Endometrial microvascular endothelial cells (primary cell): ENCODE data around the gene FAM240A. TPM values are rescaled to one million over a fixed set of nuclear protein-coding genes. Genes with fewer than 3 reads are reported as not detected.

Experiments
- in situ Hi-C: cut with HindIII; loops from 2 replicates; pipeline ENCODE4 v1.10.0; 2017; ENCODE audit warnings: low sequenced_read_pairs, low pct_unique_long_range_greater_than_20kb; ENCODE audit errors: inconsistent ontology term
- total RNA-seq: library from RNA; depleted of rRNA; stranded (reverse); fragments of >200 nt; gene quantifications from one replicate; pipeline ENCODE4 v1.2.3, GENCODE V29; 2015; ENCODE audit errors: inconsistent ontology term

Gene FAM240A
- total RNA-seq, 1 donor from 2014 or later: not detected

DNA sequence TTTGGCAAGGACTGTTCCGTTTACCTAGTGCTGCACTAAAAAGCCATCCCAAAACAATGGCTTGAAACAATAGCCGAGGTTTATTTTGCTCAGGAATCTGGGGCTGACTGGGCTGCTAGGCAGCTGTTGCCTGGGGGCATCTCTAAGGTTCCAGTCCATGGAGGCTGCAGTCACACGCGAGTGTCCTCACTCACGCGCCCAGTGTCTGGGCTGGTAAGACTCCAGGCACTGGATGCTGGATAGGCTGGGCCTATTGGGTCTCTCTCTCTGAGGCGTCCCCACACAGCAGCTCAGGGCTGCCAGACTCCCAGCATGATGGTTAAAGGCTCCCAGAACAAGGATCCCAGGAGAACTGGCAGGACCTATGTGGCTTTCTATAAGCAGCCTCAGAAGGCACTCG is 47.0 kb downstream of the FAM240A start:
- in situ Hi-C loops: no loop called here

DNA sequence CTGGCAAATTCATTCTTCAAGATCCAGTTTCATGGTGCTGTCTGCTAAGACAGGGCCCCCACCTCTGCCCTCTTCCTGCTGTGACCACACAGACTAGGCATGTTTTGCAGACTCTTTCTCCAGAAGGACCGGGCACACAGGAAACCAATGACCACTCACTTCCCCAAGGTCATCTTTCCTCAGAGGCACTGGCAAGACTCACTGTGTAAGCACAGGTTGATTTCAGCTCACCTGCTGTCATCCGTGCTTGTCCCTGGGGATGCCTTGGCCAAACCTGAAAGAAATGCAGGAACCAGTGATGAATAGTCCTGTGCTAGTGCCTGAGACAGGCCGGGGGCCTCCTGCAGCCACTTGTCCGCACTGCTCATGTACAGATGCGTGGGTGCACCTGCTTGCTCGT is 47.7 kb downstream of the FAM240A start:
- in situ Hi-C loops: no loop called here

DNA sequence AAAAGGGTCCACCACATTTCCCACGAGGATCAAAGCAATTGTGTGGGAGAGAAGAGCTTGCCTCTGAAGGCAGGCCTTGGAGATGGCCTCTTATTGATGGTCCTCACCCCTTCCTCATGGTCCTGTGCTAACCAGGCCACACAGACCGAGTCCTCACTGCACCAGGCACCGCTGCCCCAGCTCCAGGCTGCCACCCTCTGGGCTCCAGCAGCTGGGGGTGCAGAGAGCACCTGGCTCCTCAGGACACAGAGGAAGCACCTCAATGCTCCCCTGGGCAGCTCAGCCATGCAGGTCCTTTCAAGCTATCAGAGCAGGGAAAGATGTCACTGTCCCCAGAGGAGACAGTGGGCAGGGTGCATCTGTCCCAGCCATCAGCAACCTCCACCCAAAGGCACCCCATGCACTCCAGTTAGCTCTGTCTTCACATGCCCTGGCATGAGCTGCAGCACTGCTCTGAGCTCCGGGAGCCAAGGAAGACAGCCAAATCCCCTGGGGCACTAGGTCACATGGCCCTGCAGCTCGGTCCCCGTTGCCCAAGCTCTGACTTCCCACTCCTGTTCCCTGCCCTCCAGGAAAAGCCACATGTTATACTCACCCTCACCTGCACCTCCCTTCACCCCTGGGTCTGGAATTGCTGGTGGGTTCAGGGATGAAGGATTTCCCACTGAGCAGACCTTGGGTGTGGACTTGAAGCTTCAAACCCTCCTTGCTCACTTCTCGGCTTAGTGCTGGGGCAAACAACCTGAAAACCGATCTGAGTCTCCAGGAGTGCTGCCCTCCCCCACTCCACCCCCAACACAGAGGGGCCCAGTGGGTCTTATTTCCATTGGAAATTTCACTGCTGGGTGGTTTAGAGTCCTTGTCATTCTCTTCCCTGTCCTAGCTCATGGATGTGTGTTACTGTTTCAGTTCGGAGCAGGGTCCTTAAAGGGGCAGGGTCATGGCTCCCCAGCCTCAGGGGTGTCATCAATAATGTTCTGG is 48.5 kb downstream of the FAM240A start:
- in situ Hi-C loops: no loop called here

- in situ Hi-C loops: no loop called here
Measured at GRCh38 chr3:46661776-46662766, 49.7 kb downstream of the FAM240A start.

DNA sequence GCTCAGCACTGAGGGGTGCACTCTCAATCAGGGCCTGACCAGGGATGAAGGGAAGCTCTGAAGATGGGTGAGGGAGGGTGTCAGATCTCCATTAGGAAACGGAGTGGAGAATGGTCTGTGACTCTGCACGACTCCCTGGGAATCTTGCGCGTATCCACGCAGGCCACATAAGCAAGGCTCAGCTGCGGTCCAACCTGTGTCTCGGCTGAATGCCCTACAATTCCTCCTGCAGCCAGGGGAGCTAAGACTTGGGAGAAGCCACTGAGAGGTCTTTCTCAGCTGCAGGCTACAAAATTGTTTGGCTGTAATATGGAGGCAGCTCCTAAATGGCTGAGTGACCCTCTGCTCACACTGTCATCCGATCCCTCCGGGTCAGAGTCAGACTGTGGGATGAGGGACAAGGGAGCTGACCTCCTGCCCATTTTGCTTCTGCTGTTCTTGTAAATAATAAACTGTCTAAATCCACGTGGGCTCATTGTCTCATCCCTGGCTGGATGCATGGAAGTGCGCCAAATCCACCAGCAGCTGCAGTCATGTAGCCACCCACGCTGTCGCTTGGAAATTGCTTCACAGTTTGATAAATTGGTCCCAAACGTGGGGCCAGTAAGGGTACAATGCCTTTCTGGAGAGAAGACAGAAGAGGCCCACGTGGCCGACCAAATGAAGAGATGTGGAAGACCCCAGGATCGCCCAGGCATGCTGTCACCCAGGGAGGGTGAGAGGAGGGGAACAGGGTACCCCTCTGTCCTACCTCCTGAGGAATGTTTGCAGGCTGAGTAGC is 50.6 kb downstream of the FAM240A start:
- in situ Hi-C loops: no loop called here

GRCh38 chr3:46663591-46664135 is 51.3 kb downstream of the FAM240A start:
- in situ Hi-C loops: no loop called here

GRCh38 chr3:46664188-46664970 is 52.1 kb downstream of the FAM240A start:
- in situ Hi-C loops: no loop called here

- in situ Hi-C loops: no loop called here
Measured at GRCh38 chr3:46664971-46665762, 52.8 kb downstream of the FAM240A start.

DNA sequence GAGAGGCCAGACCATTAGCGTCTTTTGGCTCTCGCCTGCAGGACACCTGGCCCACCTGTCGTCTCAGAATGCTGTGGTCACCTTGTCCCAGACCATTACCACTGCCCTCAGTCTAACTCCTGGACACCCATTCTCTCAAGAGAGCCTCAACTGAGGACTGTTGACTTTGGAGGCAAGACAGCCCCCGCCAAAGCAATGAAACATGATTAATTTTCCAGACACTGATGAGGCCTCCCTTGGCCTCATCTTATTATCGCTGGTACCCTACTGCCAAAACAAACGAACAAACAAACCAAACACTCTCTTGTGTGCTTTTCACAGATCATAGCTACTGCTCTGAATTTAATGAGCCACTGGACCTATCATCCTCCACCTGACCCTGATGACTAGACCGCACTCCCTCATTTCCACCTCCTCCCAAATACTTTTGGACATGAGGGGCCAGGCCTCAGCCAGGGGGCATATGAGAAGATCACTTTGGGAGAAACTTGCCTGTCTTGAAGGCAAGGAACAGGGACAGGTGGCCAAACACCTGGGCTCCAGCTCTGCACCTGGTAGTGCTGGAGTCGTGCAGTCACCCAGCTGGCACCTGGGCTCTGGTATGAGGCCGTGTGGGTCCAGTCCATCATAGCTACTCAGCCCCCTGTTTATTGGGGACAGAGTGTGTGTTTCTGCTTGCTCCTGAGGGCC is 53.6 kb downstream of the FAM240A start:
- in situ Hi-C loops: no loop called here

DNA sequence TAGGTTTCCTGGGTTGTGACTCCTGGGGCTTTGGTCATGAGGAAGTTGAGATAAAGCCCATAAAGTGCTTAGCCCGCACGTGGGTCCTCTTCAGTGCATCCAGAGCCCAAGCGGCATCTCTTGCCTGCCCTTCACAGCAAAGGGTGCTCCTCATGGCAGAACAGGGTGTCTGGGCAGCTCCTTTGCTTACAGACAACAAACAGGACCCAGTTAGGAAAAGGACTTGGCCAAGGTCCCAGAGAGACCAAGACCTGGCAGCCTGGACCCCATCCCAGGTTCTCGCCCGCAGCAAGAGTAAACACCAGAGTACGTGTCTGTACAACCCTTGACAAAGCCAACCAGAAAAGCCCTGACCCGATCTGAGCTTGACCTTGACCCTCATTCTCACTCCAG is 54.1 kb downstream of the FAM240A start:
- in situ Hi-C loops: no loop called here

DNA sequence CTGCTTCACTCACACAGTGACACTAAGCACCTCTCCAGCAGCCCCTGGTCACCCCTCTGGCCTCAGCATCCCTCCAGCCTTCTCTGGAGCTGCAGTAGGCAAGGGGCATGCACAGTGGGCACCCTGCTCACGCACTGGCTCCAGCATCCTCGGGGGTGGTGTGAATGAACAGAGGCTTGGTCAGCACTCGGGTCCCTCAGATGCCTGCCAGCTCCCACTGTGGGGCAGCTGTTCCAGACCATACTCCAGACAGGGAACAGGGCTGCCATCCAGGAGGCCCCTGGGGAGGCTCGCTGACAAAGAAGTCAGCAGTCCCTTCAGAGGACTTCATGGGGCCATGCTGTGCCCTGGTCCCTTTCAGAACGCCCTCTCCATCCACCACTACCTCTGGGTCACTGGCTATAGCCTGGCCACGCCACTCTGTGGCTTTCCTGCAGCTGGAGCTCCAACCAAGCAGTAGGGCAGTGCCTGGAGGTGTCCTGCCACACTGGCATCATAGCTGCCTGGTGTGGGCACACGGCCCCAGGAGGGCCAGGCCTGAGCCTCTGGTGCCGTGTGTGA is 54.8 kb downstream of the FAM240A start:
- in situ Hi-C loops: no loop called here

- in situ Hi-C loops: no loop called here
Measured at GRCh38 chr3:46667657-46668056, 55.3 kb downstream of the FAM240A start.

- in situ Hi-C loops: no loop called here
Measured at GRCh38 chr3:46668116-46668515, 55.8 kb downstream of the FAM240A start.

GRCh38 chr3:46668591-46668990 is 56.3 kb downstream of the FAM240A start:
- in situ Hi-C loops: no loop called here

GRCh38 chr3:46669191-46669999 is 57.1 kb downstream of the FAM240A start:
- in situ Hi-C loops: no loop called here
